HTERT RPE-1 (cell line): ENCODE measurements around the gene TXLNB.
"Not testable (repeated sequence)": the region's sequence is repeated elsewhere in the genome, so short reads cannot be mapped to it uniquely, and the experiment has no call there.

ENCODE experiments used
- in situ Hi-C: fragments of 300-500 bp; cut with MboI; formaldehyde crosslinking; loops from 4 replicates; pipeline ENCODE4 v1.14.3; 2020; ENCODE audit warnings: low sequenced_read_pairs

TXLNB gene

GRCh38 chr6:139313229-139313628 lies 21.4 kb upstream of the TXLNB start:
- in situ Hi-C loops: no loop called here

GRCh38 chr6:139311831-139312230 lies 20.0 kb upstream of the TXLNB start:
- in situ Hi-C loops: no loop called here

- in situ Hi-C loops: no loop called here
Measured at GRCh38 chr6:139308936-139309603, 17.3 kb upstream of the TXLNB start.

GRCh38 chr6:139308286-139308916 lies 16.6 kb upstream of the TXLNB start:
- in situ Hi-C loops: no loop called here

GRCh38 chr6:139306291-139306981 lies 14.6 kb upstream of the TXLNB start:
- in situ Hi-C loops: no loop called here

- in situ Hi-C loops: no loop called here
Measured at GRCh38 chr6:139303185-139303584, 11.4 kb upstream of the TXLNB start.

- in situ Hi-C loops: no loop called here
Measured at GRCh38 chr6:139297921-139298320, 6.1 kb upstream of the TXLNB start.

- in situ Hi-C loops: no loop called here
Measured at GRCh38 chr6:139296927-139297326, 5.1 kb upstream of the TXLNB start.

GRCh38 chr6:139295901-139296300 lies 4.1 kb upstream of the TXLNB start:
- in situ Hi-C loops: no loop called here

GRCh38 chr6:139294090-139294489 lies 2.3 kb upstream of the TXLNB start:
- in situ Hi-C loops: no loop called here

- in situ Hi-C loops: not testable (repeated sequence)
Measured at GRCh38 chr6:139293230-139293629, 1.4 kb upstream of the TXLNB start.

- in situ Hi-C loops: no loop called here
Measured at GRCh38 chr6:139290787-139291311, 949 bp downstream of the TXLNB start.

- in situ Hi-C loops: no loop called here
Measured at GRCh38 chr6:139289233-139289632, 2.6 kb downstream of the TXLNB start.

- in situ Hi-C loops: no loop called here
Measured at GRCh38 chr6:139288496-139289040, 3.2 kb downstream of the TXLNB start.

GRCh38 chr6:139287868-139288267 lies 3.9 kb downstream of the TXLNB start:
- in situ Hi-C loops: no loop called here

GRCh38 chr6:139286438-139286837 lies 5.4 kb downstream of the TXLNB start:
- in situ Hi-C loops: not testable (repeated sequence)

GRCh38 chr6:139285590-139285989 lies 6.2 kb downstream of the TXLNB start:
- in situ Hi-C loops: no loop called here

GRCh38 chr6:139284789-139285188 lies 7.0 kb downstream of the TXLNB start:
- in situ Hi-C loops: no loop called here

GRCh38 chr6:139282684-139283083 lies 9.1 kb downstream of the TXLNB start:
- in situ Hi-C loops: no loop called here

- in situ Hi-C loops: no loop called here
Measured at GRCh38 chr6:139278190-139278589, 13.6 kb downstream of the TXLNB start.

- in situ Hi-C loops: no loop called here
Measured at GRCh38 chr6:139277587-139277986, 14.2 kb downstream of the TXLNB start.

GRCh38 chr6:139277161-139277560 lies 14.6 kb downstream of the TXLNB start:
- in situ Hi-C loops: no loop called here
